Neural crest cell (in vitro differentiated cells): ENCODE results near the gene FCRLB. TPM values are rescaled to one million over a fixed set of nuclear protein-coding genes. Genes with fewer than 3 reads are reported as not detected.
"Not testable (repeated sequence)": the region's sequence is repeated elsewhere in the genome, so short reads cannot be mapped to it uniquely, and the experiment has no call there.

Experiments used
- DNase-seq: peaks from one replicate; pipeline ENCODE4 v3.0.0; 2021; ENCODE audit warnings: low read depth, mixed read lengths, low spot score
- H3K27ac Mint-ChIP-seq: one replicate; pipeline ENCODE4 v1.8.0; 2021; ENCODE audit warnings: mild to moderate bottlenecking, mixed read lengths; ENCODE audit not compliant: unreplicated experiment
- H3K27me3 Mint-ChIP-seq: 2 replicates; pipeline ENCODE4 v1.8.0; 2021; ENCODE audit warnings: low read depth, mild to moderate bottlenecking, mixed read lengths
- H3K36me3 Mint-ChIP-seq: 2 replicates; pipeline ENCODE4 v1.8.0; 2021; ENCODE audit warnings: low read depth, mild to moderate bottlenecking, mixed read lengths
- H3K4me1 Mint-ChIP-seq: 2 replicates; pipeline ENCODE4 v1.8.0; 2021; ENCODE audit warnings: mixed read lengths
- H3K4me3 Mint-ChIP-seq: one replicate; pipeline ENCODE4 v1.8.0; 2021; ENCODE audit warnings: mild to moderate bottlenecking, mixed read lengths
- H3K9me3 Mint-ChIP-seq: 2 replicates; pipeline ENCODE4 v1.8.0; 2021; ENCODE audit warnings: mixed read lengths
- total RNA-seq: library from RNA; stranded (reverse); gene quantifications from 2 replicates; pipeline ENCODE4 v1.2.1, GENCODE V29; 2021
- TF ChIP-seq, protein P1 (sequence below): fragments of 200-600 bp; sonication (generic); conservative IDR thresholded peaks from 2 replicates; pipeline ENCODE4 v1.5.0; 2021; ENCODE audit warnings: antibody characterized with exemption, mild to moderate bottlenecking

The FCRLB gene
- total RNA-seq, 1 donor from 2014 or later = 0.40 TPM

GRCh38 chr1:161678500-161678899 is 42.8 kb upstream of the FCRLB start:
- peaks cover 30% of the 10 kb centered on the region for H3K27me3 Mint-ChIP-seq
- H3K4me3 Mint-ChIP-seq = no peak overlapping the region
- no peak overlapping the region for H3K27ac Mint-ChIP-seq
- H3K36me3 Mint-ChIP-seq = no peaks in the 10 kb centered on the region
- no peak for DNase-seq
- H3K9me3 Mint-ChIP-seq = no peaks in the 10 kb centered on the region
- H3K4me1 Mint-ChIP-seq = peaks cover 17% of the 10 kb centered on the region
- TF ChIP-seq, protein P1, sequence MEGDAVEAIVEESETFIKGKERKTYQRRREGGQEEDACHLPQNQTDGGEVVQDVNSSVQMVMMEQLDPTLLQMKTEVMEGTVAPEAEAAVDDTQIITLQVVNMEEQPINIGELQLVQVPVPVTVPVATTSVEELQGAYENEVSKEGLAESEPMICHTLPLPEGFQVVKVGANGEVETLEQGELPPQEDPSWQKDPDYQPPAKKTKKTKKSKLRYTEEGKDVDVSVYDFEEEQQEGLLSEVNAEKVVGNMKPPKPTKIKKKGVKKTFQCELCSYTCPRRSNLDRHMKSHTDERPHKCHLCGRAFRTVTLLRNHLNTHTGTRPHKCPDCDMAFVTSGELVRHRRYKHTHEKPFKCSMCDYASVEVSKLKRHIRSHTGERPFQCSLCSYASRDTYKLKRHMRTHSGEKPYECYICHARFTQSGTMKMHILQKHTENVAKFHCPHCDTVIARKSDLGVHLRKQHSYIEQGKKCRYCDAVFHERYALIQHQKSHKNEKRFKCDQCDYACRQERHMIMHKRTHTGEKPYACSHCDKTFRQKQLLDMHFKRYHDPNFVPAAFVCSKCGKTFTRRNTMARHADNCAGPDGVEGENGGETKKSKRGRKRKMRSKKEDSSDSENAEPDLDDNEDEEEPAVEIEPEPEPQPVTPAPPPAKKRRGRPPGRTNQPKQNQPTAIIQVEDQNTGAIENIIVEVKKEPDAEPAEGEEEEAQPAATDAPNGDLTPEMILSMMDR = no peak

GRCh38 chr1:161681879-161682278 is 39.5 kb upstream of the FCRLB start:
- Mint-ChIP-seq H3K9me3 (no peaks in the 10 kb centered on the region), H3K4me1 (peaks cover 6% of the 10 kb centered on the region), H3K36me3 (no peaks in the 10 kb centered on the region), H3K27me3 (peaks cover 56% of the 10 kb centered on the region), H3K27ac (no peak overlapping the region), H3K4me3 (no peak overlapping the region)
- TF ChIP-seq, protein P1 = no peak
- DNase-seq = no peak

DNA sequence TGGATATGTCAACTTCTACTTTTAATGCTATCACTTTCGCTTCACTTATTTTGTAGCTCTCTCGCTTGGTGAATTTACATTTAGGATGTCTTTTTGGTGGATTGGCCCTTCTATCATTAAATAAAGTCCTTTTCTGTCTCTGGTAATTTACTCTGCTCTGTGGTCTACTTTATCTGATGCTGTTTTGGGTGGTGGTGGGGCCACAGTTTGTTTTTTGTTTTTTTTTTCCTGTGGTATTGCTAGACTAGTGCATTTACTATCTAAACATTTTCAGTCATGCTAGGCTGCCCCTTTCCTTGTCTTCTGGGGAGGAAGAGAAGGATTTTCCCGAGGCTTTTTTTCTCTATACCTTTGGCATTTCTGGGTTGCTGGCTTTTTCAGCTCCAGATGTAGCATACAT is 32.4 kb upstream of the FCRLB start:
- Mint-ChIP-seq H3K27ac (no peak overlapping the region), H3K4me1 (no peaks in the 10 kb centered on the region)

GRCh38 chr1:161691846-161692245 is 29.5 kb upstream of the FCRLB start:
- H3K27me3 Mint-ChIP-seq = peaks cover 61% of the 10 kb centered on the region
- H3K36me3 Mint-ChIP-seq = no peaks in the 10 kb centered on the region
- H3K4me1 Mint-ChIP-seq = no peaks in the 10 kb centered on the region
- H3K4me3 Mint-ChIP-seq = no peak overlapping the region
- TF ChIP-seq, protein P1 = no peak
- DNase-seq = no peak
- peaks cover 3% of the 10 kb centered on the region for H3K9me3 Mint-ChIP-seq
- no peak overlapping the region for H3K27ac Mint-ChIP-seq

More for the DNA sequence above, 32.4 kb upstream of the FCRLB start:
- Mint-ChIP-seq H3K36me3 (no peaks in the 10 kb centered on the region), H3K4me3 (no peak overlapping the region), H3K27me3 (peaks cover 54% of the 10 kb centered on the region), H3K9me3 (no peaks in the 10 kb centered on the region)
- no peak for DNase-seq
- TF ChIP-seq, protein P1 = no peak

GRCh38 chr1:161693020-161693712 is 28.2 kb upstream of the FCRLB start:
- not testable (repeated sequence) for H3K27ac Mint-ChIP-seq, H3K36me3 Mint-ChIP-seq, H3K4me3 Mint-ChIP-seq, DNase-seq, H3K9me3 Mint-ChIP-seq, H3K4me1 Mint-ChIP-seq
- H3K27me3 Mint-ChIP-seq = peaks cover 71% of the 10 kb centered on the region

GRCh38 chr1:161698302-161698701 is 23.0 kb upstream of the FCRLB start:
- H3K27me3 Mint-ChIP-seq = peaks cover 73% of the 10 kb centered on the region
- not testable (repeated sequence) for H3K4me1 Mint-ChIP-seq, H3K9me3 Mint-ChIP-seq, H3K4me3 Mint-ChIP-seq, H3K36me3 Mint-ChIP-seq, H3K27ac Mint-ChIP-seq, DNase-seq
